ENCODE results near the gene SLC25A48. TPM values are rescaled to one million over a fixed set of nuclear protein-coding genes. Genes with fewer than 3 reads are reported as not detected.

SLC25A48 gene
- total RNA-seq, 1 experiment from 2014 or later, result not detected

DNA sequence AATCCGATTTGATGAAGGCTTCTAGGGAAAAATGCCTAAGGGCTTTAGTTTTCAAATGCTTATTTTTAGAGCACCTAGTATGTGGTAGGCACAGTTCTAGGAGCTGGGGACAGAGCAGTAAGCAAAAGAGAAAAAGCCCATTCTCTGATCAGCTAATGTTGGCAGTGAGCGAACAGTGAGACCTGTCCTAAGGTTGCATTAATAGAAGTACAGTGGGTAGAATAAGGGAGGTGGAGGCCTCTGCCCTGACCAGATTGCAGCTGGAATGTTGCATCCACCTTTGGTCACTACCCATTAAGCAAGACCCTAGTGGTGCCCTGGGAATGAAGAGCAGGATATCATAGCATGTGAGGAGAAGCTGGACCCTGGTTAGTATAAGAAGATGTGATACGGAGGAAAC lies 41.1 kb downstream of the SLC25A48 start:
- no peaks in the 10 kb centered on the region for H3K4me1 ChIP-seq (ENCODE audit: control insufficient read depth, insufficient read depth, low read length)
- ATAC-seq (no peak), DNase-seq (ENCODE audit: low read depth, low spot score) (no peak)
- TF ChIP-seq CTCF (IDR thresholded peaks at IDR 0.05), result no peak
- no peak for TF ChIP-seq TCF7L2 (IDR thresholded peaks at IDR 0.05; ENCODE audit: low read depth, low read length)
- TF ChIP-seq POLR2AphosphoS5 (IDR thresholded peaks at IDR 0.05; ENCODE audit: low read depth, low read length), result no peak
- TF ChIP-seq, protein P1, sequence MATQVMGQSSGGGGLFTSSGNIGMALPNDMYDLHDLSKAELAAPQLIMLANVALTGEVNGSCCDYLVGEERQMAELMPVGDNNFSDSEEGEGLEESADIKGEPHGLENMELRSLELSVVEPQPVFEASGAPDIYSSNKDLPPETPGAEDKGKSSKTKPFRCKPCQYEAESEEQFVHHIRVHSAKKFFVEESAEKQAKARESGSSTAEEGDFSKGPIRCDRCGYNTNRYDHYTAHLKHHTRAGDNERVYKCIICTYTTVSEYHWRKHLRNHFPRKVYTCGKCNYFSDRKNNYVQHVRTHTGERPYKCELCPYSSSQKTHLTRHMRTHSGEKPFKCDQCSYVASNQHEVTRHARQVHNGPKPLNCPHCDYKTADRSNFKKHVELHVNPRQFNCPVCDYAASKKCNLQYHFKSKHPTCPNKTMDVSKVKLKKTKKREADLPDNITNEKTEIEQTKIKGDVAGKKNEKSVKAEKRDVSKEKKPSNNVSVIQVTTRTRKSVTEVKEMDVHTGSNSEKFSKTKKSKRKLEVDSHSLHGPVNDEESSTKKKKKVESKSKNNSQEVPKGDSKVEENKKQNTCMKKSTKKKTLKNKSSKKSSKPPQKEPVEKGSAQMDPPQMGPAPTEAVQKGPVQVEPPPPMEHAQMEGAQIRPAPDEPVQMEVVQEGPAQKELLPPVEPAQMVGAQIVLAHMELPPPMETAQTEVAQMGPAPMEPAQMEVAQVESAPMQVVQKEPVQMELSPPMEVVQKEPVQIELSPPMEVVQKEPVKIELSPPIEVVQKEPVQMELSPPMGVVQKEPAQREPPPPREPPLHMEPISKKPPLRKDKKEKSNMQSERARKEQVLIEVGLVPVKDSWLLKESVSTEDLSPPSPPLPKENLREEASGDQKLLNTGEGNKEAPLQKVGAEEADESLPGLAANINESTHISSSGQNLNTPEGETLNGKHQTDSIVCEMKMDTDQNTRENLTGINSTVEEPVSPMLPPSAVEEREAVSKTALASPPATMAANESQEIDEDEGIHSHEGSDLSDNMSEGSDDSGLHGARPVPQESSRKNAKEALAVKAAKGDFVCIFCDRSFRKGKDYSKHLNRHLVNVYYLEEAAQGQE (IDR thresholded peaks at IDR 0.05; ENCODE audit: insufficient read depth in 1 of 2, low read depth in 2 of 2, low read length in 1 of 2), result no peak
- TF ChIP-seq SIN3A (IDR thresholded peaks at IDR 0.05; ENCODE audit: borderline replicate concordance, insufficient read depth, low read depth, low read length), result no peak
- in situ Hi-C loops (cut with HindIII; ENCODE audit: low pct_unique_long_range_greater_than_20kb, low sequenced_read_pairs), result no loop called here
- intact Hi-C loops (cut with micrococcal nuclease; ENCODE audit: unreplicated experiment), result no loop called here
- ChIA-PET POLR2A (no interaction called here), CTCF (interaction anchor here (0.7 to 2.2 kb wide), 3 partner anchors 45 to 315 kb away, joined by 3 to 6 read pairs (median 6); no protein-coding TSS in a partner anchor)
- no peaks in the 10 kb centered on the region for H3K36me3 ChIP-seq (ENCODE audit: control insufficient read depth, insufficient read depth, low read length)
- peaks cover 2% of the 10 kb centered on the region; the same call in 1 of the 2 replicates for H3K27me3 ChIP-seq (ENCODE audit: control insufficient read depth, insufficient read depth, low read length)
- no peak overlapping the region for H3K4me3 ChIP-seq (ENCODE audit: low read depth in 2 of 2, low read length in 2 of 2)
- H3K9me3 ChIP-seq (ENCODE audit: control insufficient read depth, insufficient read depth, low read depth, low read length), result no peaks in the 10 kb centered on the region
- no peak overlapping the region for H3K27ac ChIP-seq (ENCODE audit: low read length)
- BruUV-seq (replicated peaks), result no TSS peak

GRCh38 chr5:135876146-135876545 lies 41.7 kb downstream of the SLC25A48 start:
- ATAC-seq, result no peak
- no peaks in the 10 kb centered on the region for H3K9me3 ChIP-seq (ENCODE audit: control insufficient read depth, insufficient read depth, low read depth, low read length)
- no peak overlapping the region for H3K27ac ChIP-seq (ENCODE audit: low read length)
- POLR2A ChIA-PET, result no interaction called here
- H3K4me3 ChIP-seq (ENCODE audit: low read depth in 2 of 2, low read length in 2 of 2), result no peak overlapping the region
- DNase-seq (ENCODE audit: low read depth, low spot score), result no peak
- in situ Hi-C loops (cut with HindIII; ENCODE audit: low pct_unique_long_range_greater_than_20kb, low sequenced_read_pairs), result no loop called here
- H3K36me3 ChIP-seq (ENCODE audit: control insufficient read depth, insufficient read depth, low read length), result no peaks in the 10 kb centered on the region
- intact Hi-C loops (cut with micrococcal nuclease; ENCODE audit: unreplicated experiment), result no loop called here
- no peaks in the 10 kb centered on the region; the same call in 1 of the 2 replicates for H3K4me1 ChIP-seq (ENCODE audit: control insufficient read depth, insufficient read depth, low read length)
- CTCF ChIA-PET, result interaction anchor here (0.7 to 0.9 kb wide), 2 partner anchors 46 to 315 kb away, joined by 3 to 6 read pairs; no protein-coding TSS in a partner anchor
- TF ChIP-seq TCF7L2 (IDR thresholded peaks at IDR 0.05; ENCODE audit: low read depth, low read length) (no peak), POLR2AphosphoS5 (IDR thresholded peaks at IDR 0.05; ENCODE audit: low read depth, low read length) (no peak), SIN3A (IDR thresholded peaks at IDR 0.05; ENCODE audit: borderline replicate concordance, insufficient read depth, low read depth, low read length) (no peak), CTCF (IDR thresholded peaks at IDR 0.05) (no peak)
- TF ChIP-seq, protein P1 (IDR thresholded peaks at IDR 0.05; ENCODE audit: insufficient read depth in 1 of 2, low read depth in 2 of 2, low read length in 1 of 2), result no peak
- H3K27me3 ChIP-seq (ENCODE audit: control insufficient read depth, insufficient read depth, low read length), result peaks cover 2% of the 10 kb centered on the region; the same call in 1 of the 2 replicates
- BruUV-seq (replicated peaks), result no TSS peak
